B cell (primary cell): ENCODE data around the gene TBXA2R. TPM values are rescaled to one million over a fixed set of nuclear protein-coding genes. Genes with fewer than 3 reads are reported as not detected.

Source experiments
- ATAC-seq: fragments of 200-7000 bp; cut with Tn5 transposase; one replicate; pipeline ENCODE4 v1.10.0; 2021; ENCODE audit warnings: low read depth, mild to moderate bottlenecking, moderate number of reproducible peaks, moderate library complexity
- CTCF ChIA-PET: fragments of 350-600 bp; sonication (Branson Sonifier 250); formaldehyde crosslinking; loops from one replicate; lab custom pipeline; 2021; ENCODE audit warnings: antibody characterized with exemption, inconsistent platforms; lab: Charles Lee
- POLR2A ChIA-PET: fragments of 350-600 bp; sonication (Branson Sonifier 250); formaldehyde crosslinking; loops from one replicate; lab custom pipeline; 2021; ENCODE audit warnings: antibody characterized with exemption; lab: Charles Lee
- DNase-seq: peaks from one replicate; pipeline ENCODE4 v3.0.0; 2013
- H2AFZ ChIP-seq: 2 replicates; pipeline ENCODE4 v1.6.1; 2012; ENCODE audit warnings: mild to moderate bottlenecking, low read depth, low read length; ENCODE audit not compliant: insufficient read depth, poor library complexity, severe bottlenecking
- H3K27ac ChIP-seq, 2 donors: 1 replicate in 1 of 2; 2 replicates in 1 of 2; pipeline ENCODE4 v1.5.1; 2012 to 2013; ENCODE audit warnings: low read length in 2 of 2, mild to moderate bottlenecking in 2 of 2, moderate library complexity in 1 of 2
- H3K27me3 ChIP-seq, 4 experiments: fragments of 200-600 bp in 1 of 4; sonication (generic) in 1 of 4; replicated peaks in 1 of 4; 1 replicate in 2 of 4; 2 replicates in 2 of 4; pipeline versions ENCODE4 v1.6.1 to v1.7.0; 2013 to 2016; ENCODE audit warnings: low read length in 3 of 4, mild to moderate bottlenecking in 2 of 4, mixed read lengths in 1 of 4, moderate library complexity in 1 of 4; ENCODE audit not compliant: insufficient read depth in 4 of 4, control insufficient read depth in 3 of 4; ENCODE audit errors: control extremely low read depth in 1 of 4
- H3K36me3 ChIP-seq, 2 experiments: replicated peaks in 1 of 2; 1 replicate in 1 of 2; 2 replicates in 1 of 2; pipeline versions ENCODE4 v1.6.1 to v1.7.1; 2013; ENCODE audit warnings: low read length in 1 of 2; ENCODE audit not compliant: insufficient read depth in 2 of 2, control insufficient read depth in 1 of 2; ENCODE audit errors: control extremely low read depth in 1 of 2, extremely low read depth in 1 of 2
- H3K4me1 ChIP-seq, 2 donors: fragments of 200-600 bp in 1 of 2; sonication (generic) in 1 of 2; 1 replicate in 1 of 2; 2 replicates in 1 of 2; pipeline versions ENCODE4 v1.5.1 to v1.6.1; 2013 to 2017; ENCODE audit warnings: low read length in 2 of 2; ENCODE audit not compliant: control insufficient read depth in 2 of 2, insufficient read depth in 2 of 2
- H3K4me2 ChIP-seq: replicated peaks from 2 replicates; pipeline ENCODE3; 2012; ENCODE audit warnings: mild to moderate bottlenecking, low read depth, low read length; ENCODE audit not compliant: poor library complexity, severe bottlenecking
- H3K4me3 ChIP-seq, 5 experiments: fragments of 200-600 bp in 1 of 5; sonication (generic) in 1 of 5; 1 replicate in 3 of 5; 2 replicates in 2 of 5; pipeline versions ENCODE4 v1.5.1 to v1.7.0; 2011 to 2016; ENCODE audit warnings: low read length in 4 of 5, mild to moderate bottlenecking in 4 of 5, low read depth in 2 of 5, control low read depth in 1 of 5, moderate library complexity in 1 of 5; ENCODE audit not compliant: insufficient read depth in 1 of 5; ENCODE audit errors: control extremely low read depth in 1 of 5, extremely low read depth in 1 of 5
- H3K79me2 ChIP-seq: fragments of 200-600 bp; sonication (generic); one replicate; pipeline ENCODE4 v1.6.0; 2016; ENCODE audit warnings: low read length; ENCODE audit not compliant: control insufficient read depth, insufficient read depth
- H3K9ac ChIP-seq: fragments of 200-600 bp; sonication (generic); 2 replicates; pipeline ENCODE4 v1.6.1; 2017; ENCODE audit warnings: mild to moderate bottlenecking, low read length, moderate library complexity
- H3K9me3 ChIP-seq, 3 donors: one replicate each; pipeline versions ENCODE4 v1.6.1 to v1.7.1; 2013; ENCODE audit warnings: low read length in 2 of 3; ENCODE audit not compliant: control insufficient read depth in 2 of 3, insufficient read depth in 1 of 3; ENCODE audit errors: control extremely low read depth in 1 of 3
- H4K20me1 ChIP-seq: 2 replicates; pipeline ENCODE4 v1.6.0; 2012; ENCODE audit warnings: mild to moderate bottlenecking, low read length; ENCODE audit not compliant: insufficient read depth, control insufficient read depth, poor library complexity, severe bottlenecking
- H3K27ac Mint-ChIP-seq: one replicate; pipeline ENCODE4 v1.8.0; 2021; ENCODE audit warnings: mixed read lengths
- H3K27me3 Mint-ChIP-seq: one replicate; pipeline ENCODE4 v1.8.0; 2021; ENCODE audit warnings: mixed read lengths
- H3K4me1 Mint-ChIP-seq: one replicate; pipeline ENCODE4 v1.8.0; 2021; ENCODE audit warnings: mixed read lengths
- H3K4me3 Mint-ChIP-seq: one replicate; pipeline ENCODE4 v1.8.0; 2021; ENCODE audit warnings: mixed read lengths
- H3K9me3 Mint-ChIP-seq: one replicate; pipeline ENCODE4 v1.8.0; 2022; ENCODE audit warnings: mixed read lengths; ENCODE audit not compliant: insufficient read depth
- EZH2 ChIP-seq: IDR thresholded peaks from 2 replicates; pipeline ENCODE4 v1.6.1; 2012; ENCODE audit warnings: borderline replicate concordance, low read depth, mild to moderate bottlenecking, moderate library complexity, low read length; ENCODE audit not compliant: insufficient read depth, poor library complexity, severe bottlenecking
- WGBS: methylation state at CpG from one replicate; pipeline ENCODE4 v1.1.5; 2013; ENCODE audit warnings: missing lambda C conversion rate; ENCODE audit not compliant: insufficient coverage; 5-methylcytosine and 5-hydroxymethylcytosine counted together
- intact Hi-C: fragments of 100-400 bp; cut with micrococcal nuclease; formaldehyde crosslinking; loops from one replicate; pipeline ENCODE4 v1.10.0; 2022
- polyA plus RNA-seq: library from polyadenylated mRNA; depleted of rRNA; stranded (reverse); fragments of >200 nt; gene quantifications from 2 replicates; pipeline ENCODE4 v1.2.3, GENCODE V29; 2012
- total RNA-seq, 2 donors: library from RNA; stranded (reverse); fragments of 120-200 nt in 1 of 2; gene quantifications; 1 replicate in 1 of 2; 2 replicates in 1 of 2; pipeline versions ENCODE4 v1.2.3 to v1.2.4, GENCODE V29; 2013 to 2022
- TF ChIP-seq, protein P1 (sequence below): fragments of 200-600 bp; IDR thresholded peaks from one replicate; pipeline ENCODE4 v1.8.0; 2022; ENCODE audit warnings: antibody characterized with exemption, mild to moderate bottlenecking

TBXA2R gene
- total and polyA plus RNA-seq, 2 donors (not counting 1 experiment from before 2014, with no cell fraction given) = 3.9 to 7.9 TPM

DNA sequence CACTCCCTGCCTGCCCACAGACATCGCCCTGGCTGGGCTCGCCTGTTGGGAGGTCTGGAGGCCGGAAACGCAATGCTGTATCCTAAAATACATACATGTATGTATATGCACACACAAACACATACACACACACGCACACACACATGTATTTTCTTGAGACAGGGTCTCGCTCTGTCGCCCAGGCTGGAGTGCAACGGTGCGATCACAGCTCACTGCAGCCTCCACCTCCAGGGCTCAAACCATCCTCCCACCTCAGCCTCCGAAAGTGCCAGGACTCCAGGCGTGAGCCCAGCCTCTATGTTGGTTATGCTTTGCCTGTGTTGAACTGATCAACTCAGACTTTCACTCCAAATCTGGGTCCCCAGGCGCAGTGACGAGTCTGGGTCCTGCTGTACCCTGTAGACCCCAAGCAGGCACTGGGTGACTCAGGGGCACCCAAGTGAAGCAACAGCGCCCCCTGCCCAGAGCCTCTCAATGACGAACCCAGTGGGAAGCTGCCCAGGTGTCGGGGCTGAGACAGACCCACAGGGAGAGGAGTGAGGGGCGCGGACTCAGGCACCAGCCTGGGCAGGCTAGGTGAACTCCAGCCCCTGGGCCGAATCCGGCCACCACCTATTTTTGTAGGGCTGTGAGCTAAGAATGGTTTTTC, 47.3 kb upstream of the TBXA2R start:
- ChIA-PET POLR2A (interaction anchor here (0.7 kb wide), 1 partner anchor 62 kb away, joined by 3 read pairs; no protein-coding TSS in a partner anchor), CTCF (interaction anchor here (2.0 kb wide), 1 partner anchor 13 kb away, joined by 6 read pairs; no protein-coding TSS in a partner anchor)
- ATAC-seq = no peak
- Histone ChIP-seq H3K36me3 (peaks cover 0 to 27% of the 10 kb centered on the region in 2 experiments), H4K20me1 (no peaks in the 10 kb centered on the region), H3K79me2 (no peaks in the 10 kb centered on the region), H2AFZ (no peak overlapping the region), H3K27ac (no peak overlapping the region), H3K9me3 (peaks cover 0 to 10% (median 0%) of the 10 kb centered on the region in 3 donors), H3K9ac (no peak overlapping the region), H3K4me1 (peaks cover 0 to 12% of the 10 kb centered on the region in 2 donors), H3K27me3 (no peaks in the 10 kb centered on the region), H3K4me2 (no peak overlapping the region), H3K4me3 (no peak overlapping the region)
- TF ChIP-seq EZH2 = no peak
- TF ChIP-seq, protein P1, sequence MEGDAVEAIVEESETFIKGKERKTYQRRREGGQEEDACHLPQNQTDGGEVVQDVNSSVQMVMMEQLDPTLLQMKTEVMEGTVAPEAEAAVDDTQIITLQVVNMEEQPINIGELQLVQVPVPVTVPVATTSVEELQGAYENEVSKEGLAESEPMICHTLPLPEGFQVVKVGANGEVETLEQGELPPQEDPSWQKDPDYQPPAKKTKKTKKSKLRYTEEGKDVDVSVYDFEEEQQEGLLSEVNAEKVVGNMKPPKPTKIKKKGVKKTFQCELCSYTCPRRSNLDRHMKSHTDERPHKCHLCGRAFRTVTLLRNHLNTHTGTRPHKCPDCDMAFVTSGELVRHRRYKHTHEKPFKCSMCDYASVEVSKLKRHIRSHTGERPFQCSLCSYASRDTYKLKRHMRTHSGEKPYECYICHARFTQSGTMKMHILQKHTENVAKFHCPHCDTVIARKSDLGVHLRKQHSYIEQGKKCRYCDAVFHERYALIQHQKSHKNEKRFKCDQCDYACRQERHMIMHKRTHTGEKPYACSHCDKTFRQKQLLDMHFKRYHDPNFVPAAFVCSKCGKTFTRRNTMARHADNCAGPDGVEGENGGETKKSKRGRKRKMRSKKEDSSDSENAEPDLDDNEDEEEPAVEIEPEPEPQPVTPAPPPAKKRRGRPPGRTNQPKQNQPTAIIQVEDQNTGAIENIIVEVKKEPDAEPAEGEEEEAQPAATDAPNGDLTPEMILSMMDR = no peak
- intact Hi-C loops = no loop called here
- Mint-ChIP-seq H3K9me3 (no peaks in the 10 kb centered on the region), H3K27ac (no peak overlapping the region), H3K27me3 (no peaks in the 10 kb centered on the region), H3K4me3 (no peak overlapping the region), H3K4me1 (peaks cover 2% of the 10 kb centered on the region)
- WGBS = 98% methylated on average over 17 of the region's 20 CpGs
- no peak for DNase-seq
